ELR (cell line): Measurements from ENCODE around the gene PPP1R2.
A peak's percentile ranks its signal among the peaks of the same experiment; 100 is the strongest.
"Not testable (repeated sequence)": the region's sequence is repeated elsewhere in the genome, so short reads cannot be mapped to it uniquely, and the experiment has no call there.

Experiments used
- DNase-seq: peaks from one replicate; pipeline ENCODE4 v3.0.0-alpha.2; 2015; ENCODE audit warnings: low read depth

Gene PPP1R2

GRCh38 chr3:195542698-195543499 is at the start of gene PPP1R2:
Gene PPP1R2 (minus strand): TSS chr3:195543325. CDS start chr3:195543025, 300 bp downstream.
- DNase-seq: peak; percentile 94

- DNase-seq: no peak
Observed at GRCh38 chr3:195591852-195592251, 48.7 kb upstream of the PPP1R2 start.

- no peak for DNase-seq
Observed at GRCh38 chr3:195591220-195591619, 48.1 kb upstream of the PPP1R2 start.

- not testable (repeated sequence) for DNase-seq
Observed at GRCh38 chr3:195590381-195590780, 47.3 kb upstream of the PPP1R2 start.

GRCh38 chr3:195589796-195590195 is 46.7 kb upstream of the PPP1R2 start:
- DNase-seq: not testable (repeated sequence)

- DNase-seq: no peak
Observed at GRCh38 chr3:195587824-195588223, 44.7 kb upstream of the PPP1R2 start.

GRCh38 chr3:195587406-195587805 is 44.3 kb upstream of the PPP1R2 start:
- no peak for DNase-seq

- no peak for DNase-seq
Observed at GRCh38 chr3:195584543-195584870, 41.4 kb upstream of the PPP1R2 start.

- no peak for DNase-seq
Observed at GRCh38 chr3:195583831-195584542, 40.9 kb upstream of the PPP1R2 start, which contains the start of gene APOD. Gene APOD (minus strand): TSS chr3:195583940. CDS start chr3:195579461, 4,479 bp downstream.

- DNase-seq: no peak
Observed at GRCh38 chr3:195582947-195583346, 39.8 kb upstream of the PPP1R2 start.

GRCh38 chr3:195580744-195581443 is 37.8 kb upstream of the PPP1R2 start:
- peak; percentile 24 for DNase-seq

- no peak for DNase-seq
Observed at GRCh38 chr3:195579281-195579680, 36.2 kb upstream of the PPP1R2 start.

GRCh38 chr3:195578565-195578964 is 35.4 kb upstream of the PPP1R2 start:
- DNase-seq: no peak

GRCh38 chr3:195577645-195578177 is 34.6 kb upstream of the PPP1R2 start:
- no peak for DNase-seq

- DNase-seq: no peak
Observed at GRCh38 chr3:195574497-195575304, 31.6 kb upstream of the PPP1R2 start.

- DNase-seq: no peak
Observed at GRCh38 chr3:195573611-195574496, 30.7 kb upstream of the PPP1R2 start.

- DNase-seq: no peak
Observed at GRCh38 chr3:195571361-195571760, 28.2 kb upstream of the PPP1R2 start.

GRCh38 chr3:195570912-195571311 is 27.8 kb upstream of the PPP1R2 start:
- DNase-seq: no peak

- DNase-seq: no peak
Observed at GRCh38 chr3:195570344-195570743, 27.2 kb upstream of the PPP1R2 start.

- no peak for DNase-seq
Observed at GRCh38 chr3:195568630-195569029, 25.5 kb upstream of the PPP1R2 start.

- peak; percentile 32 for DNase-seq
Observed at GRCh38 chr3:195566797-195567196, 23.7 kb upstream of the PPP1R2 start.
